Fibroblast of pulmonary artery (primary cell): ENCODE results near the gene ITPR3.

ENCODE experiments used
- DNase-seq: peaks from one replicate; pipeline ENCODE4 v3.0.0-alpha.2; 2010; ENCODE audit warnings: low read depth
- H3K4me3 ChIP-seq: replicated peaks from 2 replicates; pipeline ENCODE4 v1.5.1; 2011; ENCODE audit warnings: low read depth, mild to moderate bottlenecking, control low read depth, low read length, moderate library complexity
- CTCF ChIP-seq: IDR thresholded peaks from 2 replicates; pipeline ENCODE4 v1.5.1; 2011; ENCODE audit warnings: mild to moderate bottlenecking, control low read depth, low read length, inconsistent platforms; ENCODE audit errors: missing control alignments

ITPR3 gene

GRCh38 chr6:33679761-33680160 is 58.6 kb downstream of the ITPR3 start:
- TF ChIP-seq CTCF: no peak
- DNase-seq: no peak
- no peak overlapping the region for H3K4me3 ChIP-seq

DNA sequence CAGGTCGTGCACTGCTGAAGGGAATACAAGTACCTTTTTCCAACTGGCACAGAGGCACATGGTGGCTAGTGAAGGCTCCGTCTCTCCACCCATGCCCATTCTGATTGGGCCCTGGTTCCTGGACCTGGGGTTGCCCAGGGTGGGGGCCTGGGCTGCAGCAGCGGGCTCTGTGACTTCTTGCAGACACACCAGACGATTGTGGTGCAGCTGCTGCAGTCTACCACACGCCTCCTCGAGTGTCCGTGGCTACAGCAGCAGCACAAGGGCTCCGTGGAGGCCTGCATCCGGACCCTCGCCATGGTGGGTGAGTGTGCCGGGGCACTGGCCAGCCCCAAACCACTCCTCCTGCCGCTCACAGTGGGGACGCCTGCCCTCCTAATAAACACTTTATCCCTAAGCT is 61.2 kb downstream of the ITPR3 start:
- DNase-seq: no peak
- no peak for TF ChIP-seq CTCF
- H3K4me3 ChIP-seq: no peak overlapping the region

- DNase-seq: no peak
- no peak for TF ChIP-seq CTCF
- no peak overlapping the region for H3K4me3 ChIP-seq
These were observed 62.0 kb downstream of the ITPR3 start for GRCh38 chr6:33683051-33683571.

DNA sequence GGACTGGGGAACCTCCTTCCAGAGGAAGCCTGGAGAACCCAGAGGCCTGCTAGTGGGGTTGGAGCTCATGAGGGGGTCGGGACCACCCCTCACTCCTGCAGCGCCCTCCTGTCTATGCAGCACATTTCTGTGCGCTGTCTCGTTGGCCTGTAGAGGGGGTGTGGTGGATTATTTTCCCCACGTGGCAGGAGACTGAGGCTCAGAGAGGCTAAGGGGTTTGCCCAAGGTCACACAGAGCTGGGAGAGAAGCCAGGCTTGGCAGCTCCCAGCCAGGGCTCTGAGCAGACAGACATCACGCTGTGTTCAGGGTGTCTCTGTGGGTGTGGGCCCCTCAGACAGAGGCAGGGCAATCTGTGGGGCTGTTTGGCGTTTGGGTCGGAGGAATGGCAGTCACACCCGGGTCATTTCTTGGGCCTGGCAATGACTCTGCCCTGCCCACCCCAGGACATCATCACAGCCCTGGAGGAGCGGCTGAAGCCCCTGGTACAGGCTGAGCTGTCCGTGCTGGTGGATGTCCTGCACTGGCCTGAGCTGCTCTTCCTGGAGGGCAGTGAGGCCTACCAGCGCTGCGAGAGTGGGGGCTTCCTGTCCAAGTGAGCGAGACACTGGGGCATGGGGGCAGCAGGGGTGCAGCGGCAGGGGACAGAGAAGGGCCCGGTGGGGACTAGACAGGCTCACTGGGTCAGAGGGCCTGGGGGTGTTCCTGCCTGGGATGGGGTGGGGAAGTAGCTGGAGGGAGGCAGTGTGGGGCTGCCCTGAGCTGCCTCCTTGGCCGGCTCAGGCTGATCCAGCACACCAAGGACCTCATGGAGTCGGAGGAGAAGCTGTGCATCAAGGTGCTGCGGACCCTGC is 62.7 kb downstream of the ITPR3 start:
- TF ChIP-seq CTCF: no peak
- no peak for DNase-seq
- H3K4me3 ChIP-seq: no peak overlapping the region

GRCh38 chr6:33684428-33684896 is 63.3 kb downstream of the ITPR3 start:
- H3K4me3 ChIP-seq: no peak overlapping the region
- DNase-seq: no peak
- no peak for TF ChIP-seq CTCF

DNA sequence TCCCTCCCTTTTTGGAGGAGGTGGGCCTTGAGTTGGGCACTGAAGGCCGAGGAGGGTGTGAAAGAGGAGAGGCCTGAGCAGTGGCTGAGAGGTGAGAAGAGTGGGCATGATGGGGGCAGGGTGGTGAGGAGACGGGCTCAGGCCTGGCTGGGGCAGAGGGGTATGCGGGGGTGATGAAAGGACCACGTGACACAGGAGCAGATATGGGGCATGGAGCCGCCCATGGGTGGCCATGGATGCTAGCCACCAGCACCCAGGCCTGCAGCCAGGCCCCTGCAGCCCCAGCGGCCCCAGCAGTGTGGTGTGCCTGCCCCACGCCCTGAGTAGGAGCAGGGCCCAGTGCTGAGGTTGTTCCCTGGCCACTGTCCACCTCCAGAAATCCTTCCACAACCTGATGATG is 63.9 kb downstream of the ITPR3 start:
- H3K4me3 ChIP-seq: no peak overlapping the region
- no peak for TF ChIP-seq CTCF
- DNase-seq: no peak
